Measurements from ENCODE around the gene GFER.

GRCh38 chr16:2015947-2016208 is 31.9 kb downstream of the GFER start:
- TF ChIP-seq POLR2A (IDR thresholded peaks at IDR 0.05) (no peak), CTCF (IDR thresholded peaks at IDR 0.05) (no peak), POLR2AphosphoS5 (IDR thresholded peaks at IDR 0.05) (no peak)

Data from gastroesophageal sphincter (tissue), 3 donors.